CD4-positive, alpha-beta T cell treated with Interleukin-12 subunit alpha and Interleukin-12 subunit beta, for 1 hour (primary cell): ENCODE data around the gene GYG1.

Source experiments
- DNase-seq: peaks from one replicate; pipeline ENCODE4 v3.0.0-alpha.2; 2020

GYG1 gene

DNA sequence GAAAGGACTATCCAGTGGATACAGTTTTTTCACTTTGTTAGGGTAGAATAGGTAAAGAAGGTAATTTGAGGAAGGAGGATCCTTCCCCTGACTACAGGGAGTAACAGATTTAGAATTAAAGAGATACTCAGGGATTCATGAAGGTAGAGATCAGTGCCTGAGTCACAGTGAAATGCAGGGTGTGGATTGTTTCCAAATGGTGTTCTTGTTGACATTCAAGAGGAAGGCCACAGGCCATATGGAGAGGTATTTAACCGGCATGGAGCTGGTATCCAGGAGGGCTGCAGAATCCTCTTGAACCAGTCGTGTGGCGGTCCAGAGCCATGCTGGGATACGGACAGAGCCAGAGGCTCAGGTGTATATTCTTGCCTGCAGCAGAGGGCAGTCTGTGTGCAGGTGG is 28.2 kb downstream of the GYG1 start:
- DNase-seq: no peak

DNA sequence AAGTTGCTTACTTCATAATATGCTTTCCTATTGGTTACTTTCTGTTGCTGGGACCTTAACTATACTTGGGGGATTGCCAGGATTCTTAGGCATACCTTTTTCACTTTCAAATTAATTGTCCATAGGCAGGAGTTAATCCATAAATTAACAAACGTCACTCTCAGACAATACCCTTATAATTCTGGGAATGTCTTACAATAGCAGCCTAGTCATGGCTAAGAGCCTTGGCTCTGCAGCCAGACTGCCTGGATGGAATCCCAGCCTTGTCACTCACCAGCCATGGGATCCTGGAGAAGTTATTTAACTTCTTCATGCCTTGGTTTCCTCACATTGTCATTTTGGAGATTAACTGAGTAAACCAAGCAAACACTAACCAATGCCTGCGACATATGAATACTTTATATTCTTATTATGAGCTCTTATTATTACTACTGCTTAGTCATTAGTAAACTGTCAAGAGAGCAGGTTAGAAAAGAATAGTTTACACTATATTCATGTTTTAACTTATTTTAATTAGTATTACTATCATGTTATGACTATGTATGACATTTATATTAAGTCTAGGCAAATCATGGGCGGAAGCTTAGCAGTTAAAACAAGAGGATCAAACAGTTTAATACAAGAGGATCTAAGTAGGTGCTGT is 29.0 kb downstream of the GYG1 start:
- no peak for DNase-seq

DNA sequence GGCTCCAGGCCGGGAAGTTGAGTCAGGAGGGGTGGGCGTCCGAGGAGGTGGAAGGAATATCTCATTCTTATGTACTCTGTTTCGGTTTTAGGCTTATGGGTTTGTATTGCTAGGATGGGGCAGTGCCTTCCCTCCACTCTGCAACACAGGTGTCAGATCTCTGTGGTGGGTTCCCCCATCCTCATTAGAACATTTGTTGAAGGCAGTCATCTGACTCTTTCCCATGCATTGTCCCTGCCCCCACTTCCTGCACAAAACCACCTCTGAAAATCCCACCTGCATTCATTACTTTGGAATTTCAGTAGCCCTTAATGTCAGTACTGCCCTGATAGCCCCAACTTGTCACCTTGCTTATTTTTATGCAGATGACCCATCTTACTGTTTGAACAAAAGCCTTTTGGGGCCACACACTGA is 29.5 kb downstream of the GYG1 start:
- no peak for DNase-seq

DNA sequence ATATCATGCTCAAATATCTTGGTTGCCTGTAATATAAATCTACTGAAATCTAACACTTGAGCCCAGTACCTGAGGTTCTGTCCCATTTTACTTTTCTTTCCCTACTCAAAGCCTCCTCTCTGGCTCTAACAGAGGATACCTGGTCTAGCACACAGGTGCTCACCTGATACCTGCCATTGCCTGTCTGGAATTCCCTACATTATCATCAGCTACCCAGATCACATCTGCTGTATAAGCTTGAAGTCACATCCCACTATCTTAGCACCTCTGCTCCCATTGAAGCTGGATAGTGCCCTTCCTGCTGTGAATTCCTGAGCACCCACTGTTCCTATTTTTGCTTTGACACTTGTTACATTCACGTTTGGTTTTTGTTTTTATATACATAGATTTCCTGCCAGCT is 30.5 kb downstream of the GYG1 start:
- no peak for DNase-seq

DNA sequence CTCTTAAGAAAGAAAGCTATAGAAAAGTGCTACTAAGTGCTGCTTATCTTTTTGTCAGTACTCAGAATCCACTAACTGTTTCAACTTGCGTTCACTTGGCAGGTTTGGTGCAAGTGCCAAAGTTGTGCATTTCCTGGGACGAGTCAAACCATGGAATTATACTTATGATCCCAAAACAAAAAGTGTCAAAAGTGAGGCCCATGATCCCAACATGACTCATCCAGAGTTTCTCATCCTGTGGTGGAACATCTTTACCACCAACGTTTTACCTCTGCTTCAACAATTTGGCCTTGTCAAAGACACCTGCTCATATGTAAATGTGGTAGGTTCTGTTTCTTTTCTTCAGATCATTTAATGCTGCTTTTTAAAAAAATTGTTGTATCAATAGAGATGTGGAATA is 32.6 kb downstream of the GYG1 start:
- DNase-seq: no peak

DNA sequence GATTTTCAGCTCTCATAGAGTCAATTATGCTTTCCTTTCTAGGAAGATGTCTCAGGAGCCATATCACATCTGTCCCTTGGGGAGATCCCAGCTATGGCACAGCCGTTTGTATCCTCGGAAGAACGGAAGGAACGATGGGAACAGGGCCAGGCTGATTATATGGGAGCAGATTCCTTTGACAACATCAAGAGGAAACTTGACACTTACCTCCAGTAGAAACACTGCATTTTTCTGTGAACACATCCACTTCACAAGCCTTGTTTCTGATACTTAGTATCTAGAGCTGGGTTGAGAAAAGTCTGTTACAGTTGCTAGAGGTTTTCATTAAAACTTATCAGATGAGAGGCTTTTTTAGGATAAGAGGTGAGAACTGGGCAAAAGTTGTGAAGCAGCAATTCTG is 35.4 kb downstream of the GYG1 start:
- DNase-seq: no peak

DNA sequence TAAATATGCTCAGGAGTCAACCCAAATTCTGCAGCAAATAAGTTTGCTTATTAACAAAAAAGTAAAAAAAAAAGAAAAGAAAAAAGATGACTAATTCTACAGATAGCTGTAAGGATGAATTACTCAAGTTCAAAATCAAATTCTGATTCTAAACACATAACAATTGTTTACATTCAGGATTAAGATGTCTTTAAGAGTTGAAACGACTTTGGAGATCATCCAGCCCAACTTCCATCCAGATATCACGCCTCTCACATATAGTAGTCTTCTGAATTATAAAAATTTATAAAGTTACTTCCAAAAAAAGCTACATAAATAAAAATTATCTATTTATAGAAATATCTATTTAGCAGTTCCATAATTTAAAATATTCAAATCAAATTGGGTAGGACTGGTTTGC is 39.8 kb downstream of the GYG1 start:
- no peak for DNase-seq

DNA sequence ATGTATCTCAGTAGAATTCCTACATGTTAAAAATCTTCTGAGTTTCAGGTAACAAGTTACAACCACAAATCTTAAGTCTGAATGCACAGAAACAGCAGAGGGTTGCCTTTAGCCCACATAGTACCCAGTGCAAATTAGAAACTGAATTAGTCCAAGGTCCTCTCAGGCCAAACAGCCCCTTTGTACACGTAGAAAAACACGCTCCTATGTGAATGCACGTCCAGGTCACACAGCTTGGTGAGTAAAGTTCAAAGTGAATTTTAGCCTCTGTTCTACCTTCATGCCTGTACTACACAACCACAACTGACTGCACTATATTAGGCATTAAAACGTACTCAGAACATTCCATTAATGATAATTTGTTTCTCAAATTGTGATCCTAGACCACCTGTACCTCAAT is 46.3 kb downstream of the GYG1 start:
- DNase-seq: no peak

DNA sequence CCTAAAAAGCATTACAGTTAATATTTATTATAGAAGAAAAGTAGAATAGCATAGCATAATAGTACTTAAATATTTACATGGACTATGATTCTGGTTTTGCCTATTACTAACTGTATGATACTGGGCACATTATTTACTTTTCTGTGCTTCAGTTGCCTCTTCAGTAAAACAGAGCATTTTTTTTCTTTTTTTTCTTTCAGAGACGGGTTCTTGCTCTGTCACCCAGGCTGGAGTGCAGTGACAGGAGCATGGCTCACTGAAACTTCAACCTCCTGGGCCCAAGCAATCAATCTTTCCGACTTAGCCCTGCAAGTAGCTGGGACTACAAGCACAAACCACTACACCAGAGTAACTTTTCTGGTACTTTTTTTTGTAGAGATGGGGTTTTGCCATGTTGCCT is 47.0 kb downstream of the GYG1 start:
- no peak for DNase-seq

DNA sequence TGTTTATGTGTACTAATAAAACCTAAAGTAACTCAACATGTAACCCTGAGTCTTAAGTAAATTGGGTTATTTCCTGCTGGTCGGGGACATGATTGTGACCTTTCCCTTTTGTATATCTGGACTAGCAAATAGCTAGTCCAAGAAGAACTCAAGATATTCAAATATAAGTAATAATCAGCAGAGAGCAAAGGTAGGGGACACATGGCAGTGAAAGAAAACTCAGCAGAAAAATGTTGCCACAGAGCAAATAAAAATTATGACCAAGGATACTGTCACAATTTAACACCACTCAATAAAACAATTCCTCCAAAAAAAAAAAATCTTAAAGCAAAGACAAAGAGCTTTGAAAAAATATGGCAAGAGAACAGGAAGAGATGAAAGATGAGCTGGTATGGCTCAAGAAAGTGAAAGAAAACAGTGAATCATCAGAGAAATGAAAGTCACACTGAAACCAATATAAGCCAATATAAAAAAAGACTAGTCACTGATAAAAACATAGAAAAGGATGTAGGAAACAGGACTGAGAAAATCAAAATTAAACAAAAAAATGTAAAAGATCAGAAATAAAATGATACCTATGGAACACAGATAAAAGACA is 51.5 kb downstream of the GYG1 start:
- DNase-seq: no peak

DNA sequence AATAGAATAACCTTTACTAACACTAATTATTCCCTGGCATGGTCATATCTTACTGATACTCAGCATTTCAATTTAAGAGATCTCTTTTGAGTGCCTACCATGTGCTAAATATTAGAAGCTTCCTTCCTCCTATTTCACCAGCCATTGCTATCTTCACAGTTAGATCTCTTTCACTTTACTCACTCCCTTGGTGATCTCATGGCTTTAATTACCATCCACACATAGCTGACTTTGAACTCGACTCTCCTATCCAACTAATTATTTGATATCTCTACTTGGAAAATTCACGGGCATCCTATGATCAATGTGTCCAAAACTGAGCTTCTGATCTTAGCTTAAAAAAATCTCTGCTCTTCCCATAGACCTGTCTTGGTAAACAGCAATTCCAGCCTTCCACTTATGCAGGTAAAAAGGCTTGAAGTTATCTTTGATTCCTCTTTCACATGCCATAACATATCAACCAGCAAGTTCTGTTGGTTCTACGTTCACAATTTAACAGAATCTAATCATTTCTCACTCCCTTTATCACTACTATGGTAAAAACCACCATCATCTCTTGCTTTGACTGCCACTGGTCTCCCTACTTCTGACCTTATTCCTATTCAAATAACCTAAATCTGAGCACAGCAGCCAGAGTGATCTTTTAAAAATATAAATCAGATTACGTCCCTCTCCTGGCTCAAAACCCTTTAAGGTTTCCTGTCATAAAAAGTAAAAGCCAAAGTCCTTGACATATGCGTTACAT is 53.2 kb downstream of the GYG1 start:
- no peak for DNase-seq

DNA sequence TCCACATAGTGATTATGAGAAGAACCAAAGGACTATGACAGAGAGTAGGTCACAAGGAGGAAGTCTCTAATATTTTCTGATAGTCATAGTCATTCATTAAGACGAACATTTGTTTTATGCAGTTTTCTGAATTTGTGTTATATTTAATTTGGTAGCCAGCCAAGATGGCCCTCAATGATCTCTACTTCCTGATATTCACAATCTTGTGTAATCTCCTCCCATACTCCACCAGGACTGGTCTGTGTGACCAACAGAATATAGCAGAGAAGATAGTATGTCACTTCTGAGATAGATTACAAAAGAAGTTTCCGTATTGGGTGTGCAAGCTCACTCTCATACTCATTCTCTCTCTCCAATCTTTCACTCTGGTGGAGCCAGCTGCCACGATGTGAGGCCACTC is 64.2 kb downstream of the GYG1 start:
- DNase-seq: no peak

DNA sequence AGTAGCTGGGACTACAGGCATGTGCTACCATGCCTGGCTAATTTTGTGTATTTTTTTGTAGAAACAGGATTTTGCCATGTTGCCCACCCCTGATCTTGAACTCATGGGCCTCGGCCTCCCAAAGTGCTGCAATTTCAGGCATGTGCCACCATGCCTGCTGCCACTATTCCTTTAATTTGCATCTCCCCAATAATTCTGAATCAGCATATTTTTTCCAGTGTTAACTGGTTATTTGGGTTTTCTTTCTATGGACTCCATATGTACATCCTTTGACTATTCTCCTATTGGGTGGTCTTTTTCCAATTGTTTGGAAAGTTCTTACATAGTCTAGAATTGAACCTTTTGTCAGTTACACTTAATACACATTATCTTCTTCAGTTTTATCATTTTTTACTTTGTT is 66.9 kb downstream of the GYG1 start:
- DNase-seq: no peak

DNA sequence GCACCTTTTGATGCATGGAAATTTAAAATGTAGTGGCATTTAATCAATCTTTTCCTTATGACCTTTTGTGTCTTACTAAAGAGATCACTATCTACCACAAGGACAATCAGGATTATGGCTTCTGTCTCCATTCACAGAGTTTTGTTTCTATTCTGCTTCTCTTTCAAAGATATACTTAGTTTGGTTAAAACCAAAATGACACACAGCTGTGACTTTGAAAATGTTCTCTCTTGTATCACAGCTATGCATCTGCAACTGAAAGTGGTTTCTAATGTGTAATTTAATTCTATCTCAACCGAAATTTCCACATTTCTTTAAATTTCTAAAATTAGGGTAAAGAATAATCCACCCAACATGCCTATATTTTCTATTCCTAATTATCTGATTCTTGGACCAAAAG is 67.3 kb downstream of the GYG1 start:
- no peak for DNase-seq

DNA sequence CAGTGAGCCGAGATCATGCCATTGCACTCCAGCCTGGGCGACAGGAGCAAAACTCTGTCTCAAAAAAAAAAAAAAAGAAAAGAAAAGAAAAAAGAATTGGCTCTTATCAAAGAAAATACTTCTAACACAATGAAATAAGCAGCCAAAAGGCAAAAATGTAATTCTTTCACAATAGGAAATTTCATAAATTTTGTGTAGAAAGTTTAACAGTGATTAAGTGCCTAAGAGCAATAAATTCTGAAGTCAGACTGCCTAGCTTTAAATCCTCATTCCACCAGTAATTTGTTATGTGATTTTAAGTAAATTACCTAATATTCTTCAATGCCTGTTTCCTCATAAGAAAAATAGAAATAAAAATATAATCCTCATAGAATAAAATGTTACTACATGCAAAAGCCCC is 70.4 kb downstream of the GYG1 start:
- no peak for DNase-seq

DNA sequence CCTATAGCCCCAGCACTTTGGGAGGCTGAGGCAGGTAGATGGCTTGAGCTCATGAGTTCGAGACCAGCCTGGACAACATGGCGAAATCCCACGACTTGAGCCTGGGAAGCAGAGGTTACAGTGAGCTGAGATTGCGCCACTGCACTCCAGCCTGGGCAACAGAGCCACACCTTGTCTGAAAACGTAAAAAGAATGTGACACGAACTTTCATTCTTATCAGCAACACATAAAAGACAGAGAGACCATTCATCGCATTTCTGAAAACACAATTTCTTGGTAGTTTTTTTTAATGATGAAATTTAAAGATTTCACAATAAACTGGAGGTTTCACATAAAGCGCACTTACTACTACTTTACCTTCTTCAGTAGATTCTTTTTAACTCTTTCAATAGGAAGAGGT is 76.5 kb downstream of the GYG1 start:
- DNase-seq: no peak
